ENCODE measurements around the gene TIGIT.

DNA sequence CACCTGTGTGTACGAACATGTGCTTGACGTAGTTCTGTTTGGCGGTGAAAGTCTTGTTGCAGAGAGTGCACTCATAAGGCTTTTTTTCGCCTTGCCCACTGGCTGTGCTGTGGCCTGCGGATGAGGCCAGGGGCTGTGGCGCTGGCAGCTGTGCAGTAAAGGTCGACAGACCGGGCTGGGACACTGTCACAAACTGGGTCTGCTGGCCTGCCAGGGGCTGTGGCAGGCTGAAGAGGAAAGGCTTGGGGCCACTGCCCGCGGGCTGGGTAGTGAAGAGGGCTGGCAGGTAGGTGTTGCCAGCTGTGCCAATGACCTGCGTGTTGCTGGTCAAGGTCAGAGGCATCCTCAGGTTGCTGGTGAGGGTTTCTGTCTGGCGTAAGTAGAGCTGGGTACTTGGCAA lies 56.4 kb downstream of the TIGIT start:
- no peak for TF ChIP-seq OSR1 (CRISPR knock-in tag; IDR thresholded peaks at IDR 0.05)
- no peak for TF ChIP-seq ZFP3 (CRISPR knock-in tag; IDR thresholded peaks at IDR 0.05)
- TF ChIP-seq, protein P1, sequence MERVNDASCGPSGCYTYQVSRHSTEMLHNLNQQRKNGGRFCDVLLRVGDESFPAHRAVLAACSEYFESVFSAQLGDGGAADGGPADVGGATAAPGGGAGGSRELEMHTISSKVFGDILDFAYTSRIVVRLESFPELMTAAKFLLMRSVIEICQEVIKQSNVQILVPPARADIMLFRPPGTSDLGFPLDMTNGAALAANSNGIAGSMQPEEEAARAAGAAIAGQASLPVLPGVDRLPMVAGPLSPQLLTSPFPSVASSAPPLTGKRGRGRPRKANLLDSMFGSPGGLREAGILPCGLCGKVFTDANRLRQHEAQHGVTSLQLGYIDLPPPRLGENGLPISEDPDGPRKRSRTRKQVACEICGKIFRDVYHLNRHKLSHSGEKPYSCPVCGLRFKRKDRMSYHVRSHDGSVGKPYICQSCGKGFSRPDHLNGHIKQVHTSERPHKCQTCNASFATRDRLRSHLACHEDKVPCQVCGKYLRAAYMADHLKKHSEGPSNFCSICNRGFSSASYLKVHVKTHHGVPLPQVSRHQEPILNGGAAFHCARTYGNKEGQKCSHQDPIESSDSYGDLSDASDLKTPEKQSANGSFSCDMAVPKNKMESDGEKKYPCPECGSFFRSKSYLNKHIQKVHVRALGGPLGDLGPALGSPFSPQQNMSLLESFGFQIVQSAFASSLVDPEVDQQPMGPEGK (CRISPR knock-in tag; IDR thresholded peaks at IDR 0.05; ENCODE audit: borderline replicate concordance) = no peak
- no peak for TF ChIP-seq BACH2 (CRISPR knock-in tag; IDR thresholded peaks at IDR 0.05; ENCODE audit: borderline replicate concordance)
- no peak for TF ChIP-seq RARB (CRISPR knock-in tag; IDR thresholded peaks at IDR 0.05)
- TF ChIP-seq ARNTL (CRISPR knock-in tag; IDR thresholded peaks at IDR 0.05; ENCODE audit: borderline replicate concordance, low read depth) = no peak
- no peak for TF ChIP-seq CSDC2 (CRISPR knock-in tag; IDR thresholded peaks at IDR 0.05)
- no peak for TF ChIP-seq ESRRG (CRISPR knock-in tag; IDR thresholded peaks at IDR 0.05)
- no peak for TF ChIP-seq ZFP30 (CRISPR knock-in tag; IDR thresholded peaks at IDR 0.05)
- TF ChIP-seq ISL1 (CRISPR knock-in tag; IDR thresholded peaks at IDR 0.05) = no peak
- TF ChIP-seq TOX (CRISPR knock-in tag; IDR thresholded peaks at IDR 0.05; ENCODE audit: borderline replicate concordance) = no peak
- TF ChIP-seq PPARA (CRISPR knock-in tag; IDR thresholded peaks at IDR 0.05; ENCODE audit: borderline replicate concordance) = no peak
- no peak for TF ChIP-seq GLIS3 (CRISPR knock-in tag; IDR thresholded peaks at IDR 0.05)
- TF ChIP-seq, protein P2, sequence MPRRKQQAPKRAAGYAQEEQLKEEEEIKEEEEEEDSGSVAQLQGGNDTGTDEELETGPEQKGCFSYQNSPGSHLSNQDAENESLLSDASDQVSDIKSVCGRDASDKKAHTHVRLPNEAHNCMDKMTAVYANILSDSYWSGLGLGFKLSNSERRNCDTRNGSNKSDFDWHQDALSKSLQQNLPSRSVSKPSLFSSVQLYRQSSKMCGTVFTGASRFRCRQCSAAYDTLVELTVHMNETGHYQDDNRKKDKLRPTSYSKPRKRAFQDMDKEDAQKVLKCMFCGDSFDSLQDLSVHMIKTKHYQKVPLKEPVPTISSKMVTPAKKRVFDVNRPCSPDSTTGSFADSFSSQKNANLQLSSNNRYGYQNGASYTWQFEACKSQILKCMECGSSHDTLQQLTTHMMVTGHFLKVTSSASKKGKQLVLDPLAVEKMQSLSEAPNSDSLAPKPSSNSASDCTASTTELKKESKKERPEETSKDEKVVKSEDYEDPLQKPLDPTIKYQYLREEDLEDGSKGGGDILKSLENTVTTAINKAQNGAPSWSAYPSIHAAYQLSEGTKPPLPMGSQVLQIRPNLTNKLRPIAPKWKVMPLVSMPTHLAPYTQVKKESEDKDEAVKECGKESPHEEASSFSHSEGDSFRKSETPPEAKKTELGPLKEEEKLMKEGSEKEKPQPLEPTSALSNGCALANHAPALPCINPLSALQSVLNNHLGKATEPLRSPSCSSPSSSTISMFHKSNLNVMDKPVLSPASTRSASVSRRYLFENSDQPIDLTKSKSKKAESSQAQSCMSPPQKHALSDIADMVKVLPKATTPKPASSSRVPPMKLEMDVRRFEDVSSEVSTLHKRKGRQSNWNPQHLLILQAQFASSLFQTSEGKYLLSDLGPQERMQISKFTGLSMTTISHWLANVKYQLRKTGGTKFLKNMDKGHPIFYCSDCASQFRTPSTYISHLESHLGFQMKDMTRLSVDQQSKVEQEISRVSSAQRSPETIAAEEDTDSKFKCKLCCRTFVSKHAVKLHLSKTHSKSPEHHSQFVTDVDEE (CRISPR knock-in tag; IDR thresholded peaks at IDR 0.05) = no peak
